C1 segment of cervical spinal cord (tissue), 14 donors: Measurements from ENCODE around the gene WNT10A.

Experiments
- DNase-seq, 14 donors: peaks; one replicate each; lab custom pipeline; 2025; lab: John Stamatoyannopoulos, UW

WNT10A gene

DNA sequence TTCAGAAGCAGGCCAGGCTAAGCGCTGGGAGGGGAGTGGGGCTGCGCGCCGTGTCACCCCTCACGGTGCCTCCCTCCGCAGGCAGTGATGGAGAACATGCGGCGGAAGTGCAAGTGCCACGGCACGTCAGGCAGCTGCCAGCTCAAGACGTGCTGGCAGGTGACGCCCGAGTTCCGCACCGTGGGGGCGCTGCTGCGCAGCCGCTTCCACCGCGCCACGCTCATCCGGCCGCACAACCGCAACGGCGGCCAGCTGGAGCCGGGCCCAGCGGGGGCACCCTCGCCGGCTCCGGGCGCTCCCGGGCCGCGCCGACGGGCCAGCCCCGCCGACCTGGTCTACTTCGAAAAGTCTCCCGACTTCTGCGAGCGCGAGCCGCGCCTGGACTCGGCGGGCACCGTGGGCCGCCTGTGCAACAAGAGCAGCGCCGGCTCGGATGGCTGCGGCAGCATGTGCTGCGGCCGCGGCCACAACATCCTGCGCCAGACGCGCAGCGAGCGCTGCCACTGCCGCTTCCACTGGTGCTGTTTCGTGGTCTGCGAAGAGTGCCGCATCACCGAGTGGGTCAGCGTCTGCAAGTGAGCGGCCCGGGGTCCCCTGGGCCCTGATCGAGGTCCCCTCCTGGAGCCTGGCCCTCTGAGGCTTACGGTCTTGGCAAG lies 12.2 kb downstream of the WNT10A start:
- peak in 7 of 14 donors; percentile 14 to 53 (median 26) for DNase-seq

DNA sequence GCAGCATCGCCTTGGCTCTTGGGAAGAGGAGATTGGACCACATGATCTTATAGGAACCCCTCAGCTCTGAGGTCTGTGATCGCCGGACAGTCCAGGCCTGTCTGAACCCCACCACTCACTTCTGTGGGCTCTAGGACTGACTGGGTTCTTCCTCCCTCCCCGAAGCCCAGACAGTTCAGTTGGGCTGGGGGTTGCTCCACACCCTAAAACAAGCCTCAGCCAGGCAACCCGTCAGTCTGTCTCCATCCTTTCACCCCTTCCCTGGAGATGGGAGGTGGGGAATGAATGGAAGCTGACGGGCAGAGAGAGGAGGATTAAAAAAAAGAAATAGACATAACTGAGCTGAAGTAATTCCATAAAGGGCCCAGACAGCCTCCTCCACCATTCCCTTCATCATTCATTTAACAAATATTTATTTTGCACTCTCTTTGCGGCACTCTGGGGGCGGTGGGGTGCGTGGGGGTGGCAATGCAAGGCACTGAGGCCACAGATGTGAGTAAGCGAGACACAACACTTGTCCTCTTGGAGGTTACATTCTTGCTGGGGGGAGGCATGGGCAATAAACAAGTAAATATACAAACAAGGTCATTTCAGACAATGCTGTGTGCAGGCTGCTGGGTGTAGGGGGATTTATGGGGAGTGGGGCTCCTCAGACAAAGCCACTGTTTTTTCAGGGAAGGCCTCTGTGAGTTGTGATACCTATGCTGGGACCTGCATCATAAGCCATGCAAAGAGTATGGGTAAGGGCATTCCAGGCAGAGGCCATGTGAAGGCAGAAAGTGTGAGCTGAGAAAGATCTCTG lies 12.9 kb downstream of the WNT10A start:
- no peak for DNase-seq

DNA sequence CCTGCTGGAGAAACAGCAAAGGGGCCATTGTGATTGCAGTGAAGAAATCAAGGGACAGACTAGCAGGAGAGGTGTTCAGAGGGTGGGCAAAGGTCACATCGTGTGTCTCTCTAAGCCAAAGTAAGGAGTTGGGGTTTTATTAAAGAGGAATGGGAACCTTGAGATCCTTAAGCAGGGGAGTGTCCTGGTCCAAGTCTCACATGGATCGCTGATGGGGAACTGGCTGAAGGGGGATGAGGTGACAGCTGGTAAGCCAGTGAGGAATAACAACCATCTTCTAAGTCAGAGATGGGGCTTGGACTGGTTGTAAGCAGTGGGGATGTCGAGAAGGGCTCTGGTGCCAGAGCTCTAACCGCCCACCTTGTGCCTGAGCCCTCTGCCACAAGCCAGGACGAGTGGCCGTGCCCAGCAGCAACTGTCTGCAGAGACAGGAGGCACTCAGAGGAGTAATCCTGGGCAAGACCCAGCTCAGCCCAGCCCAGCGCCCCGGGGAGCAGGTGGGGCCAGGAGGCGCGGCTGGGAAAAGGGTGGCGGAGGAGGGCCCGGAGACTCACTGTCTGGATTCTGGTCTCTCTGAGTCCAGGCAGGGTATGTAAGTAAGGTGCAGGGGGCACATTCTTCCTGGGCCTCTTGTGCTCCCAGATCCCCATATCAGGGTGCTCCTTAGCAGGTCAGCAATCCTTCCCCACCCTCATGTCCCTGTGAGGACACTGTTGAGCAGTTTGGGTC lies 13.7 kb downstream of the WNT10A start:
- DNase-seq, result no peak

DNA sequence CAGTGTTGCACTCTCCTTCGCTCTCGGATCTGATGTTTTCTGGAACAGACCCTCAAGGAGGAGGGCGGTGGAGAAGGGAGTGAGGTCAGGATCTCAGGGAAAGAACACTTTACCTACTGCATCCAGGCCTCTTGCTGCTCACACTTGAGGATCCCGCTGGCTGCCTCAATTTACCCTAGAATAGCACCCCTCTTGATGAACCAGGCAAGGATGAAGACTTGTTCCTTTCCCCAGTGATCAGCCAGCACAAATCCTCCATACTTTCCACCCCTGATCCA lies 14.2 kb downstream of the WNT10A start:
- no peak for DNase-seq

DNA sequence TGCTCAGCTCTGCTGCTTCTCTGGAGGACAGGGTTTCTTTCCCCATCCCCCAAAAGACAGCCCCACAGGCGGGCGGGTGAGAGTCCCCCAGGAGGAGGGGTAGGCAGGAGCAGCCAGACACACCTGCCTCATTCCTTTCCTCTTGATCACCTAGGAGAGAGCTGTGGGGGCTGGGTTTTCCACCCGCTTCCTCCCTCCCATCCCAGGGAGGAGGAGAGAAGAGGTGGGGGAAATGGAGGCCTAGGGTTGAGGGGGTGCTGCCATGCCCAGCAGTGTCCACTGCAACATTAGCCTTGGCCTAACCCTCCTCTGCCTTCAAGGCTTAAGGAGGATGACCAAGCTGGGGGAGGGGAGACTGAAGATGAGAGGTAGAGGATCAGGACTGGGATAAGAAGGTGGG lies 14.7 kb downstream of the WNT10A start:
- DNase-seq, result no peak

DNA sequence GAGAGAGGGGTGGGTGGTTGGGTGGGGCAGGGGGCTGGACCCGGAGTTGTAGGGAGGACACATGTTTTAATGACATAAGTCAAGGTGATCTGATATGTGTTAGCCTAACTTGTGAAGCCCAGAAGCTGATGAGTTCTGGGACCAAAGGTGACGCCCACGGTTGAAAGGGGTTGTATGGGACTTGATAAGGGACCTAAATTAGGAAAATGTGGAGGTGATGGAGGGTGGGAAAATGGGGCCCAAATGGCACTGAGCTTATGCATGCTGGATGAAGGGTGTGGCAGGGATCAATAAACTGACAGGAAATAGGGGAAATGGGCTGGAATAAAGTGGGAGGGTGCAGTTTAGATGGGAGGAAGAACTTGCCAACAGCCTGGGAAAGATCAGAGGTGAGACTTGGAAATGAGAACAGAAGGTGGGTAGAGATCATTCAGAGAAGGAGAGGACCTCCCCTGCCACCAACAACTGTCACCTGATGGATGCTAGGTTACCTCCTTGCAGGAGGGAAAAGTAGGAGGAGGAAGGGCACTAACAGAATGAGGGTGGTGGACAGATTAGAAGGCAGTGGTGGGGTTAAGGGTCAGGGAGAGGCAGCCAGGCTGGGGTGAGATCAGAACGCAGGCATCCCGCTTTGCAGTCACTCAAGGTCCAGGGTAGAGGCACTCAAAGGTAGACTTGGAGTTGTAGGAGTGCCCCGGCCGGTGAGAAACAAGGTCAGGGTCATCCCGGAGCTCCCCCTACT lies 15.3 kb downstream of the WNT10A start:
- no peak for DNase-seq

DNA sequence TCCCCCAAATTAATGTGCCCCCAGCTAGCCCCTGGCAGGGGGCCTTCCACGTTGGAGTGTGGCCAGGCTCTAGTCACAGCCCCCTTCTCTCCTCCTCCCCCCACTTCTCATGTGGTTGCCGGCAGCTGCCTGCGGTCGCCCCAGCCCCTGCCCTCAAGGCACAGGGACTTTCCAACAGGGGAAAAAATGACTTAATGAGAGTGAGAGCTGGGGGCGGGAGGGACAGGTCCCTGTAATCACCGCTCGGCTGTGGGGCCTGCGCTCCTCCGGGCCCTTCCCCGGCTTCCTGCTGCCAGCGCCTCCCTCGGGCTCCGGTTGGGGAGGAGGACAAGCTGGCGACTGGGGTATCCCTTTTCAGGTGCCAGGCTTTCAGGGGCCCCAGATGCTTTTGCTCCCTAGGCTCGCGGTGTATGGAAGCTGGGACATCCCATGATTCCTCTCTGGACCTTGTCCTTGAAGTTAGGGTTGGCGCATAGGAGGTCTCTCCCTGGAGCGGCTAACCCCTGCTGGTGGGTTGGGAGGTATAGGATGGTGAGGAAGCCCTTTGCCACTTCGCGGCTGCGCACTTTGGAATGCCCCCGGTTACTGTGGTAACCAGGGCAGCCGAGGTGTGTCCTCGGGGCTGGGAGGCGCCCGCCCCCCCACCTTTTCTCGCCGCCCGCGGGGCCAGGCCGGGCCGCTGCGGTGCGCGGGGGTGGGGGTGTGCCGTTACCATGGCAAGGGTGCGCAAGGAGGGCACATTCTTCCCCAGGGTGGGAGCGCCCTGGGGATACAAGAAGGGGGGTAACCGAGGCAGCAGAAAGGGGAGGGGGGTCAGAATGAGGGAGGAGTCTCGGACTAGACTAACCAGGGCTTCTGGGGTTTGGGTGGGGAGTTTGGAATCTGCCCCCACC lies 16.1 kb downstream of the WNT10A start:
- no peak for DNase-seq

DNA sequence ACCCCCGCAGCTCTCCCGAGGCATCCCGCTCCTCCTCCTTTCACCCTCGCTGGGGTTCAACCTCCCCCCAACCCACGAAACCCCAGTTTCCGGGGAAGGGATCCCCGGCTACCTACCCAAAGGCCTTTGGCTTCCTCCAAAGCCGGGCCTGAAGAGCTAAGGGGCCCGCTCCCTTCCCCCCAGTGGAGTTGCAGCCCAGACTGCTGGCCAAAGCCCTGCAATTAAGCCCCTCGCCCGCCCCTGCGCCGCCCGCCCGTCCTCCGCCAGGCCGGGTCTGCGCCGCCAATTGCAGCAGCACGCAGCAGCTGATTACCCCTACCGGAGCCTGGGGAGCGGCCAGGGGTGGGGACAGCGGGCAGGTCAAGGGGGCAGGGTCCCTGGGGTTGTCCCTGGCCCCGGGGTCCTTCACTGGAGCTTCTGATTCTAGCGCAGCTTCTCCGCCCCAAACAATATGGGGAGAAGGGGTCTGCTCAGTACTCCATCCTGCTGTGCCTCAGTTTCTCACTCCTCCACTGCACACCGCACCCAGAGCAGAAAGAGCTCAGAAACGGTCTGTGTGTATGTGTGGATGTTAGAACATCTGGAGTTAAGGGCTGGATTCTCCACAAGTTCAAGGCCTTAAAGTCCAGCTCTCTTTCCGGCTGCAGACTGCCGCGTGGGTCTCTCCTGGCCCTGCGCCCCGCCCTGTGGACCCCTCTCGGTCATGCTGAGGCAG lies 16.9 kb downstream of the WNT10A start:
- no peak for DNase-seq

DNA sequence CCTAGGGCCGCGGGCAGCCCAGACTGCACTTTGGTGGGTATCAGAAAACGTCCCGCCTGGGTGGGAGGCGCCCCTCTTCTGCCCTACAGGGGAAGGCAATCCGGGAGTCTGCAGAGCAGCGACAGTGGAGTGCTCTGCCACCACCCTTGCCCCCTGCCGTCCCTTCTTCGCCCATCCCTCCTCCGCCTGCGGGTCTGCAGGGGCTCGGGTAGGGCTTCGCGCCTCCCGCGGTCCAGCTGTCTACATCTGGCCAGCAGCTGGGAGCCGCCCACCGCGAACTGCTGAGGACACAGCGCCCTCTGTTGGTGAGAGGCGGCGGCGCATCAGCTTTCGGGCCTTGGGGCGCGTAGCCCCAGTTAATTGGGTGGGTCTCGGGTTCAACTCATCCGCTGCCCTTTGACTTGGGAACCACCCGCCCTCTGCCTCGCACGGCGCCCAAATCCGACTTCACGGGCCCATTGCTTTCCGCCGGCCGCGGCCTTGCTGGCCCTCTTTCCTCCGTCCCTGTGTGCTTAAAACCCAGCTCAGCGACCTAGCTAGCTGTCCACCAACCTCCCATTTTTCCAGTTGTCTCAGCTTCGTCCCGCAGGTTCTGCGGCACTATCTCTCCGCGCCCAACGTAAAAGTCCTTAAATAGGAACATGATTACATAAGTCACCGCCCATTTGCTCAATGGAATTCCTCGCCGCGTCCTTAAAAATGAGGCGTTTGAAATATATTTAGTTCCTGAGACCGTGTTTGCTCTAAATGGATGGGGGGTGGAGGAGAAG lies 17.6 kb downstream of the WNT10A start:
- DNase-seq, result peak in 6 of 14 donors; percentile 4 to 62 (median 33)

DNA sequence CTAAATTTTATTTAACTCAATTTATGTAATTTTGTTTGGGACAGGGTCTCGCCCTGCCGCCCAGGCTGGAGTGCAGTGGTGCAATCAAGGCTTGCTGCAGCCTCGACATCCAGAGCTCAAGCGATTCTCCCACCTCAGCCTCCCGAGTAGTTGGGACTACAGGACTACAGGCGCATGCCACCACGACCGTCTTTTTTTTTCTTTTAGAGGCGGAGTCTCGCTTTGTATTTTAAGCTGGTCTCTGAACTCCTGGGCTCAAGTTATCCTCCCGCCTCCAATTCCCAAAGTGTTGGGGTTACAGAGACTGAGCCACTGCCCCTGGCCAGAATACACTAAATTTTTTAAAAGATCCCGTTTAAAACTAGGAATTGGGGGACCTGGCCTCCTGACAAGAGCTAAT lies 18.5 kb downstream of the WNT10A start:
- DNase-seq, result no peak

DNA sequence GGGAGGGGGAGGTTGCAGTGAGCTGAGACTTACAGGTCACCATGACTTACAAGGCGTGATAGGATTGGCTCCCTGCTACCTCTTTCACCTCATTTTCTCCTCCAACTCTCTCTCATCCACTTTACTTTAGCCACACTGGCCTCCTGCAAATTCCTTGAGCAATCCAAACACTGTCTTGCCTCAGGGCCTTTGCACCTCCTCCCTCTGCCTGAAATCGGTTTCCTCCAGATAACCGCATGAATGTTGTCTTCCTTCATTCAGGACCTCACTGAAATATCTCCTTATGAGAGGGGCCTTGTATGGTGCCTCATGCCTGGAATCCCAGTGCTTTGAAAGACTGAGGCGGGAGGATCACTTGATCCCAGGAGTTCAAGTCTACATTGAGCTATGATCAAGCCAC lies 21.8 kb downstream of the WNT10A start:
- no peak for DNase-seq

DNA sequence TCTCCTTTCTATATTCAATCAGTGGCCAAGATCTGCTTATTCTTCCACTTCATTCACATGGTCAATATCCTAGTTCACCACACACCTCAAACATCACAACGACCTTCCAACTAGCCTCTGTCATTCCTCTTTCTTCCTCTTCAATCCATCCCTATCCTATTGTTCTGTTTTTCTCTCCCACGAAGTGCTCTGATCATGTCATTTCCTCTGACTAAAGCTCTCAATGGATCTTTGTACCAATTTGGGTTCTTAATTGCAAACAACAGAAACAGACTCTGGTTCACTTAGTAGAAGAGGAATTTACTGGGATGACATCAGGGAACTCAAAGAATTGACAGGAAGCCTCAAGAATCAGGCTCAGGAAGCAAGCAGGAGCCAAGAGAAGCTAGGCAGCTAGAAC lies 23.5 kb downstream of the WNT10A start:
- no peak for DNase-seq

DNA sequence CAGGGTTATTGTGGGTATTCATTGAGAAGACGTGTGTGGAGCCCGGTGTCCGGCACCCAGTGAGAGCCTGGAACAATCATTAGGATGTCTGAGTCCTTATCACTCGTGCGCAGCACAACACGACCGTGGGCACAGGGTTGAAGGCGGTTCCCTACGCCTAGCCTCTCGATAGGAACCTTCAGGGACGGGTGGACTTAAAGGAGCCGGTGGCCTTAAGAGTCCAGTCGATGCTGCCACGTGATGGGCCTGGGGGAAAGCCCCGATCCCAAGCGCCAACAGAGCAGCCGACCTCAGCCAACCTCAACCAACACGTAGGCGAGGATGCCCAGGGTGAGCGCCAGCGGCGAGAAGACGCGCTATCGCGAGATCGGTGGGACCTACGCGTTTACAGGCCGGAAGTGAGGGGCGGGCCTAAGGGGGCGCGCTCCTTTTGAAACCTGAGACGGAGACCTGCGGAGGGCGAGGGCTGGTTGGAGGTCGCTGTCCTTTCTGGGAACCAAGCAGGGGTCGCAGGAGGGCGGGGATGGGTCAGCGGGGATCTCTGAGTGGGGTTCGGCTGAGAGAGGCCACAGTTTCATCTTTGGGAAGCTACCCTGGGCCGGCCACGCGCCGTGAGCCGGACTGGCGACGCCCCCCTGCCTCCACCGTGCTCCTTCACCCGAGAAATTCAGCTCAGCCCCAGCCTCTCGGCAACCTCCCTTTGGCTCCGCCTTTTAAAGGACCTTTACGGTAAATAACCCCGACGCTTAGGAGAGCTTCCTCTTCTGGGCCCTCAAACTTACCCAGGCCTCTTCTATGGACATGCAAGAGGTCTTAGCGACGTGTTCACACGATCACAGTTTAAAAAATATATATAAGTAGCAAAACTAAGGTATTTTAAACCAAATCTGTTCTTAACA lies 28.3 kb downstream of the WNT10A start:
- peak in 12 of 14 donors; percentile 11 to 70 (median 47) for DNase-seq

DNA sequence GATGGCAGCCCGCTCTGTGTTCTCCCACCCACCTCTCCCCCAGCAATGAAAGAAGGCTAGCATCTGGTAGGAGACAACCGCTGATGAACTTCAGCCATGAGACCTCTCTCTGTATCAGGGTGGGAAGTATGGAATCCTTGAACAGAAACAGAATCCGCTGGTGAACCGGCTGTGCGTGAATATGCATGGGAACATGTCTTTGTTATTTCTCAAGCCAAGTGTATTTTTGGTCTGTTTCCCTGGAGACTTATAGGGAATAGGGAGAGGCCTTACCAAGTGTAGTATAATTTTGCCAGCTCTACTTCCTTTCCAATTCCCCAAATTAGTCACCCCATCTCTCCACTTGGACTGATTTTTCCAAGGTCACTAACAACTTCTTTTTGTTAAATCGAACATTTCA lies 30.1 kb downstream of the WNT10A start:
- DNase-seq, result no peak

DNA sequence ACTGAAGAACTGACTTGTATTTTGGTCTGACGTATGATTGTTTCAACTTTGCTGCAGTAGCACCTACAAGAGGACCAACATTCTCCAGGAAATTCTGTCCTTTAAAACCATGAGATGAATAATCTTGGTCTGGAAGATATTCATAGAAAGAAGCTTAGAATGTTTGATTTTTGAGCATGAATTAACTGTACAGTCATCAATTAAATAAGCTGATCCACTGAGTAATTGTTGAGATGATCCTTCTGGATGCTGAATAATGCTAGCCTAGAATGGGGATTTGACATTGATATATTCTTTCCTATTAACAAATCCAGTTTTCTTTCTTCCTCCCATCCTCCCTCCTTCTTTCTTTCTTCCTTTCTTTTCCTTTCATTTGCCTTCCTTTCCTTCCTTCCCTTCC lies 39.9 kb downstream of the WNT10A start:
- DNase-seq, result no peak

DNA sequence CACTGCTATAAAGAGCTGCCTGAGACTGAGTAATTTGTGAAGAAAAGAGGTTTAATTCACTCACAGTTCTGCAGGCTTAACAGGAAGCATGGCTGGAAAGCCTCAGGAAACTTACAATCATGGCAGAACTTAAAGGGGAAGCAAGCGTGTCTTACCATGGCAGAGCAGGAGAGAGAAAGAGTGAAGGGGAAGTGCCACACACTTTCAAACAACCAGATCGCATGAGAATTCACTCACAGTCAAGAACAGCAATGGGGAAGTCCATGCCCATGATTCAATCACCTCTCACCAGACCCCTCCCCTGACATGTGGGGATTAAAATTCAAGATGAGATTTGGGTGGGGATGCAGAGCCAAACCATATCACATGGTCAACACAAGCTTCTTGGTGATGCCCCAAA lies 44.1 kb downstream of the WNT10A start:
- DNase-seq, result no peak

DNA sequence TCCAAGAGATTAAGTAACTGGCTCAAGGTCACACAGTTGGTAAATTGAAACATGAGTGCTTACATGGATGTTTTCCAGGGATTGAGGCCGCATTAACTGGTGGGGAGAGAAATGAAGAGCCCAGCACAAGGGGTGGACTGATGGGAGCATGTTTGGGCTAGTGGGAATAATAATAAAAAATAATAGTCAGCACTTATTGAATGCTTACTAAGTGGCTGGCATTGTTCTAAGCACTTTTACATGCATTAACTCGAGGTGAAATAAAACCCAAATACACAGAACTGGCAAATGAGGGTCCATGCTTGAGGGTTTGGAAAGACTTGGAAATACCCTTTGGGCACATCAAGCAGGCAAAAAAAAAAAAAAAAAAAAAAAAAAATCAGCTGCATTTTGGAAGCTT lies 44.8 kb downstream of the WNT10A start:
- DNase-seq, result no peak

DNA sequence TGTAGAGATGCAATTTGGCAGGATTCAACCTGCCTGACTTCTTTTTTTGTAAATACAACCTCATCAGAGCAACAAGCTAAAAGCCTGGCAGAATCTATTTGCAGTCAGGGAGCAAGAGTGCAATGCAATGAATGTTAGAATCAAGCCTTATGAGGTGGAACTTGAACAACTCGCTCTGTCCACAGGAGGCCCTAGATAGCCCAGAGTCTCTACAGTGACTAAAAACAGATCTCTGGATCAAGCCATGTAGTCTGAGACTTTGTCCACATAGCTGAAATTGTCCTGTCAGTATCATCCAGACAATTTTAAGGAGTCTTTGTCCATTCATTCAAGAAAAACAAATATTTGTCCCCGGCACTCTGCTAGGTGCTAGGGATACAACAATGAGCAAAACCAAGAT lies 46.8 kb downstream of the WNT10A start:
- DNase-seq, result no peak

DNA sequence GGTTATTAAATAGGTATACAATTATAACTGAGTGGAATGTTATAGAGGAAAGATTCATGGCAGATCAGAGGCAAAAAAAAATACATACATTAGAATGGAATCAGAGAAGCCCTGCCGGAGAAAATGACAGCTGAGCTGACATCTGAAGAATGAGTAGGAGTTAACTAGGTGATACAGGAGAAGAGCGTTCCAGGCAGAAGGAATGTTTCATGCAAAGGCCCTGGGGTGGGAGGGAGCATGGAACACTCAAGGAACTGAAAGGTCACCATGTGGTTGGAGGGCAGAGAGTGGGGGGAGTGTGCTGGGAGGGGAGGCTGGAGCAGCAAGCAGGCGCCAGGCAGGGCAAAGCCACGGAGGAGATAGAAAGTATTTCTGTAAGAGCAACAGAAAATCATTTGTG lies 47.2 kb downstream of the WNT10A start:
- no peak for DNase-seq
